Sigmoid colon (tissue), 4 donors: Measurements from ENCODE around the gene KIF26A.

Experiments used
- CTCF ChIP-seq, 4 experiments: fragments of 450-650 bp in 3 of 4; fragments of 200-600 bp in 1 of 4; IDR thresholded peaks; one replicate each; pipeline ENCODE4 v1.5.1; 2016 to 2019; ENCODE audit warnings: antibody characterized with exemption in 4 of 4, mild to moderate bottlenecking in 3 of 4, moderate library complexity in 2 of 4
- POLR2A ChIP-seq, 2 donors: fragments of 450-650 bp; IDR thresholded peaks; one replicate each; pipeline ENCODE4 v1.6.1; 2016; ENCODE audit warnings: antibody characterized with exemption in 2 of 2, mild to moderate bottlenecking in 2 of 2, moderate library complexity in 2 of 2
- POLR2AphosphoS5 ChIP-seq, 4 donors: sonication (generic); formaldehyde crosslinking; IDR thresholded peaks; one replicate each; pipeline ENCODE4 v1.6.1; 2017; ENCODE audit warnings: antibody characterized with exemption in 4 of 4

- TF ChIP-seq CTCF (IDR thresholded peaks at IDR 0.05) (no peak), POLR2AphosphoS5 (IDR thresholded peaks at IDR 0.05) (no peak), POLR2A (IDR thresholded peaks at IDR 0.05) (no peak)
These were observed 50.5 kb downstream of the KIF26A start for GRCh38 chr14:104188727-104189400.
